ENCODE results near the gene MECP2. TPM values are rescaled to one million over a fixed set of nuclear protein-coding genes. Genes with fewer than 3 reads are reported as not detected.

Gene MECP2
- total RNA-seq, 1 donor from 2014 or later, result 60.0 TPM

GRCh38 chrX:153974726-153975286 is 122.7 kb downstream of the MECP2 start:
- DNase-seq (ENCODE audit: low spot score), result no peak
- Mint-ChIP-seq H3K9me3 (ENCODE audit: unreplicated experiment) (no peaks in the 10 kb centered on the region), H3K4me3 (ENCODE audit: unreplicated experiment) (no peak overlapping the region), H3K4me1 (ENCODE audit: unreplicated experiment) (peaks cover 11% of the 10 kb centered on the region), H3K36me3 (ENCODE audit: low read depth, unreplicated experiment) (no peaks in the 10 kb centered on the region), H3K27ac (ENCODE audit: unreplicated experiment) (no peak overlapping the region), H3K27me3 (ENCODE audit: unreplicated experiment) (peaks cover 3% of the 10 kb centered on the region)
- TF ChIP-seq, protein P1, sequence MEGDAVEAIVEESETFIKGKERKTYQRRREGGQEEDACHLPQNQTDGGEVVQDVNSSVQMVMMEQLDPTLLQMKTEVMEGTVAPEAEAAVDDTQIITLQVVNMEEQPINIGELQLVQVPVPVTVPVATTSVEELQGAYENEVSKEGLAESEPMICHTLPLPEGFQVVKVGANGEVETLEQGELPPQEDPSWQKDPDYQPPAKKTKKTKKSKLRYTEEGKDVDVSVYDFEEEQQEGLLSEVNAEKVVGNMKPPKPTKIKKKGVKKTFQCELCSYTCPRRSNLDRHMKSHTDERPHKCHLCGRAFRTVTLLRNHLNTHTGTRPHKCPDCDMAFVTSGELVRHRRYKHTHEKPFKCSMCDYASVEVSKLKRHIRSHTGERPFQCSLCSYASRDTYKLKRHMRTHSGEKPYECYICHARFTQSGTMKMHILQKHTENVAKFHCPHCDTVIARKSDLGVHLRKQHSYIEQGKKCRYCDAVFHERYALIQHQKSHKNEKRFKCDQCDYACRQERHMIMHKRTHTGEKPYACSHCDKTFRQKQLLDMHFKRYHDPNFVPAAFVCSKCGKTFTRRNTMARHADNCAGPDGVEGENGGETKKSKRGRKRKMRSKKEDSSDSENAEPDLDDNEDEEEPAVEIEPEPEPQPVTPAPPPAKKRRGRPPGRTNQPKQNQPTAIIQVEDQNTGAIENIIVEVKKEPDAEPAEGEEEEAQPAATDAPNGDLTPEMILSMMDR (IDR thresholded peaks at IDR 0.05; ENCODE audit: unreplicated experiment), result no peak

GRCh38 chrX:153974003-153974725 is 123.4 kb downstream of the MECP2 start:
- peak overlapping the region; percentile 34 for H3K4me3 Mint-ChIP-seq (ENCODE audit: unreplicated experiment)
- DNase-seq (ENCODE audit: low spot score), result no peak

GRCh38 chrX:153973127-153974002 is 124.2 kb downstream of the MECP2 start:
- Mint-ChIP-seq H3K36me3 (ENCODE audit: low read depth, unreplicated experiment) (no peaks in the 10 kb centered on the region), H3K27ac (ENCODE audit: unreplicated experiment) (peak overlapping the region; percentile 93), H3K27me3 (ENCODE audit: unreplicated experiment) (peaks cover 6% of the 10 kb centered on the region), H3K9me3 (ENCODE audit: unreplicated experiment) (no peaks in the 10 kb centered on the region), H3K4me3 (ENCODE audit: unreplicated experiment) (peak overlapping the region; percentile 92), H3K4me1 (ENCODE audit: unreplicated experiment) (peaks cover 12% of the 10 kb centered on the region)
- TF ChIP-seq, protein P1 (IDR thresholded peaks at IDR 0.05; ENCODE audit: unreplicated experiment), result no peak
- DNase-seq (ENCODE audit: low spot score), result no peak

More at GRCh38 chrX:153974003-153974725, 123.4 kb downstream of the MECP2 start:
- Mint-ChIP-seq H3K4me1 (ENCODE audit: unreplicated experiment) (peaks cover 11% of the 10 kb centered on the region), H3K36me3 (ENCODE audit: low read depth, unreplicated experiment) (no peaks in the 10 kb centered on the region), H3K27ac (ENCODE audit: unreplicated experiment) (no peak overlapping the region), H3K9me3 (ENCODE audit: unreplicated experiment) (no peaks in the 10 kb centered on the region), H3K27me3 (ENCODE audit: unreplicated experiment) (peaks cover 6% of the 10 kb centered on the region)
- TF ChIP-seq, protein P1 (IDR thresholded peaks at IDR 0.05; ENCODE audit: unreplicated experiment), result no peak

- peak within 1 kb of the TSS; percentile 100 for H3K4me3 Mint-ChIP-seq (ENCODE audit: unreplicated experiment)
- peak within 1 kb of the TSS; percentile 100 for H3K27ac Mint-ChIP-seq (ENCODE audit: unreplicated experiment)
- H3K4me1 Mint-ChIP-seq (ENCODE audit: unreplicated experiment), result peaks cover 20% of the 10 kb centered on the region
- TF ChIP-seq, protein P1 (IDR thresholded peaks at IDR 0.05; ENCODE audit: unreplicated experiment), result no peak
- H3K36me3 Mint-ChIP-seq (ENCODE audit: low read depth, unreplicated experiment), result peaks cover 2% of the 10 kb centered on the region
- peaks cover 10% of the 10 kb centered on the region for H3K27me3 Mint-ChIP-seq (ENCODE audit: unreplicated experiment)
- no peaks in the 10 kb centered on the region for H3K9me3 Mint-ChIP-seq (ENCODE audit: unreplicated experiment)
- peak; percentile 74 for DNase-seq (ENCODE audit: low spot score)
Measured at GRCh38 chrX:153972368-153973126, 125.0 kb downstream of the MECP2 start, which contains the start of gene TMEM187. Gene TMEM187 (plus strand): TSS chrX:153972754. CDS start chrX:153982063, 9,309 bp downstream.

Small RNA genes within 50 kb of the gene (microRNA-seq; reads per million reads assigned to microRNA genes)
- not detected for gene MIR3202-1 (ENCODE audit: unreplicated experiment)
- not detected for gene MIR3202-2 (ENCODE audit: unreplicated experiment)
- 0.21 reads per million for gene MIR718 (ENCODE audit: unreplicated experiment)

Other genes with a start within 250 kb of the MECP2 start
- gene L1CAM, start 211.5 kb downstream of the MECP2 start, total RNA-seq (ENCODE audit: unreplicated experiment), result 0.31 TPM
- 0.77 TPM for gene AVPR2, start 193.0 kb downstream of the MECP2 start, total RNA-seq (ENCODE audit: unreplicated experiment)
- 72.2 TPM for gene ARHGAP4, start 171.5 kb downstream of the MECP2 start, total RNA-seq (ENCODE audit: unreplicated experiment)
- gene NAA10, start 162.7 kb downstream of the MECP2 start, total RNA-seq (ENCODE audit: unreplicated experiment), result 85.5 TPM
- gene RENBP, start 153.1 kb downstream of the MECP2 start, total RNA-seq (ENCODE audit: unreplicated experiment), result 19.3 TPM
- gene HCFC1, start 125.9 kb downstream of the MECP2 start, total RNA-seq (ENCODE audit: unreplicated experiment), result 74.6 TPM
- 12.0 TPM for gene TMEM187, start 125.0 kb downstream of the MECP2 start, total RNA-seq (ENCODE audit: unreplicated experiment)
- gene IRAK1, start 77.8 kb downstream of the MECP2 start, total RNA-seq (ENCODE audit: unreplicated experiment), result 89.9 TPM
- not detected for gene OPN1LW, start 46.5 kb upstream of the MECP2 start, total RNA-seq (ENCODE audit: unreplicated experiment)
- gene OPN1MW, start 84.9 kb upstream of the MECP2 start, total RNA-seq (ENCODE audit: unreplicated experiment), result not detected
- not detected for gene OPN1MW2, start 122.0 kb upstream of the MECP2 start, total RNA-seq (ENCODE audit: unreplicated experiment)
- gene OPN1MW3, start 159.9 kb upstream of the MECP2 start, total RNA-seq (ENCODE audit: unreplicated experiment), result not detected
- not detected for gene TEX28, start 197.4 kb upstream of the MECP2 start, total RNA-seq (ENCODE audit: unreplicated experiment)
- gene TKTL1, start 198.1 kb upstream of the MECP2 start, total RNA-seq (ENCODE audit: unreplicated experiment), result 7.1 TPM

All from endothelial cell (in vitro differentiated cells).